Coronary artery (tissue), 2 donors: ENCODE data around the gene PRSS56.

Experiments
- DNase-seq: peaks from one replicate; pipeline ENCODE4 v3.0.0-alpha.2; 2017; ENCODE audit warnings: low spot score
- H3K27ac ChIP-seq, 2 donors: fragments of 200-600 bp; sonication (generic); one replicate each; pipeline ENCODE4 v1.5.1; 2016 to 2019
- H3K4me3 ChIP-seq: fragments of 200-600 bp; sonication (generic); 2 replicates; pipeline ENCODE4 v1.5.1; 2016; ENCODE audit warnings: mild to moderate bottlenecking, moderate library complexity
- TF ChIP-seq, protein P1 (sequence below): fragments of 200-600 bp; sonication (generic); IDR thresholded peaks from one replicate; pipeline ENCODE4 v1.5.1; 2019; ENCODE audit warnings: antibody characterized with exemption

Gene PRSS56

DNA sequence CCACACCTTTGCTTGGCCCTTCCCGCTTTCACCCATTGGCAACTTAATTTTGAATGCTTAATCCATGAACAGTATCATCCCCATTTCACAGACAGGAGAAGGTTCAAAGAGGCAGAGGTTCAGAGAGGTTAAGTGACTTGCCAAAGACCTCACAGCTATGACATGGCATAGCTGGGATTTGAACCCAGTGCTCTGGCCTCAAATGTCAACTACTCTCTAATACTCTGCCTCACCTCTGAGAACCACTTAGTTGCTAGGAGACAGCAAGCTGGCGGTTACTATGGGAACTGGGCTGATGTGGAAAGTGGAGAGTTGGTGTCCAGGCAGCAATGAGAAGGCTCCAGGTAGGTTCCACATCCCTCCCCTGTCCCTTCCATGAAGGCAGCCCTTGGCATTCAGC is 15.8 kb upstream of the PRSS56 start:
- no peak for DNase-seq
- Histone ChIP-seq H3K27ac (no peak overlapping the region), H3K4me3 (no peak overlapping the region)
- TF ChIP-seq, protein P1, sequence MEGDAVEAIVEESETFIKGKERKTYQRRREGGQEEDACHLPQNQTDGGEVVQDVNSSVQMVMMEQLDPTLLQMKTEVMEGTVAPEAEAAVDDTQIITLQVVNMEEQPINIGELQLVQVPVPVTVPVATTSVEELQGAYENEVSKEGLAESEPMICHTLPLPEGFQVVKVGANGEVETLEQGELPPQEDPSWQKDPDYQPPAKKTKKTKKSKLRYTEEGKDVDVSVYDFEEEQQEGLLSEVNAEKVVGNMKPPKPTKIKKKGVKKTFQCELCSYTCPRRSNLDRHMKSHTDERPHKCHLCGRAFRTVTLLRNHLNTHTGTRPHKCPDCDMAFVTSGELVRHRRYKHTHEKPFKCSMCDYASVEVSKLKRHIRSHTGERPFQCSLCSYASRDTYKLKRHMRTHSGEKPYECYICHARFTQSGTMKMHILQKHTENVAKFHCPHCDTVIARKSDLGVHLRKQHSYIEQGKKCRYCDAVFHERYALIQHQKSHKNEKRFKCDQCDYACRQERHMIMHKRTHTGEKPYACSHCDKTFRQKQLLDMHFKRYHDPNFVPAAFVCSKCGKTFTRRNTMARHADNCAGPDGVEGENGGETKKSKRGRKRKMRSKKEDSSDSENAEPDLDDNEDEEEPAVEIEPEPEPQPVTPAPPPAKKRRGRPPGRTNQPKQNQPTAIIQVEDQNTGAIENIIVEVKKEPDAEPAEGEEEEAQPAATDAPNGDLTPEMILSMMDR, result no peak

DNA sequence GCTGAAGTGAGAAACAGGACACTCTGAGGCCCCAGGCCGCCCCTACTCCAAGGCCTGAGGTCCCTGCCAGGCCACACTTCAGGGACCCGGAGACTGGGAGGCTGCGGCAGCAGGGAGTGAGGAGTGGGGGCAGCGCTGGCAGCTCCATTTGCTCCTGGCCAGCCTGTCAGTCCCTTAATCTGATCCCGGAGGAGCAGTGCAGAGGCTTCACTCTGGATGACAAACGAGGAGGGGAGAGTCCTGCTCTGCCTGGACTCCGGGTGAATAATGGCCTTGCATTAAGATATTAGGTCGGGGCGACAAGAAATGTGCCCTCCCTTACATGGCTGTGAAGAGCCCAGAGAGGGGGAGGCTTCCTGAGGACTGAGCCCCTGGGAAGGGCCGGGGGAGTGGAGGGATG is 14.3 kb upstream of the PRSS56 start:
- DNase-seq, result no peak
- no peak overlapping the region for H3K27ac ChIP-seq
- TF ChIP-seq, protein P1, result no peak
- H3K4me3 ChIP-seq, result no peak overlapping the region

DNA sequence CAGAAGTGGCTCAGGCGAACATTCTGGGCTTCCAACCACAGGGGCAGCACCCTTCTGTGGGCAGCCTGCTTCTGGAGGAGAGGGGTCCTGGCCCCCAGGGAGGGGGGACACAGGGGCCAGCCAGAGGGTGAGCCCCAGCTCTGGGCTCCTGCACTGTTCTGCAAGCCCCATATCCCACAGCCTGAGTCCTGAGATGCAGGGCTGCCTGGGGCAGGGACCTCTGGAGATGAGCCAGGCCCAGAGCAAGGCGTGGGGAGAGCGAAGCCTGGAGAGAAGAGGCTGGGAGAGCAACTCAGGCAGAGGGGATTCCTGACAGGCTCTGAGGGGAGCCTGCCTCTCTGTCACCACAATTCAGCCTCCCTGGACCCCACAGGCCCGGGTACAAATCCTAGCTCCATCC is 13.5 kb upstream of the PRSS56 start:
- DNase-seq, result no peak
- Histone ChIP-seq H3K4me3 (no peak overlapping the region), H3K27ac (no peak overlapping the region)
- TF ChIP-seq, protein P1, result no peak

DNA sequence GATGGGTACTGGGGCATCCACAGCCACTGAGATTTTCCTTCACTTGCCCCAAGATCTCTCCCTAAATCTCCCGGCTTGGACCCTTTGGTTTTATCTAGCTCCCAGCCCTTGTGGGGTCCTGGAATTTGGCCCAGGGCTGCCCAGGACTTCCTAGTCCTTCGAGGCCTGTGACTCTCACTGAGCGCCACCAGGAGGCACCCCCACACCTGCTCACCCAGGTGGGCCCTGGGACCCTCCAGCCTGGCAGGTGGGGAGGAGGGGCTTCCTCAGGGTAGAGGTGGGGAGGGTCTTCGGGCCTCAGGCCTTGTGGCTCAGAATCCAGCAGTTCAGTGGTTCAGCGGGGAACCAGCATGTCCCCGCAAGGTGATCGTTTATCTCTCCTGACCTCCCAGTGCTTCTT is 11.9 kb upstream of the PRSS56 start:
- DNase-seq, result no peak
- TF ChIP-seq, protein P1, result no peak
- Histone ChIP-seq H3K4me3 (no peak overlapping the region), H3K27ac (no peak overlapping the region)

DNA sequence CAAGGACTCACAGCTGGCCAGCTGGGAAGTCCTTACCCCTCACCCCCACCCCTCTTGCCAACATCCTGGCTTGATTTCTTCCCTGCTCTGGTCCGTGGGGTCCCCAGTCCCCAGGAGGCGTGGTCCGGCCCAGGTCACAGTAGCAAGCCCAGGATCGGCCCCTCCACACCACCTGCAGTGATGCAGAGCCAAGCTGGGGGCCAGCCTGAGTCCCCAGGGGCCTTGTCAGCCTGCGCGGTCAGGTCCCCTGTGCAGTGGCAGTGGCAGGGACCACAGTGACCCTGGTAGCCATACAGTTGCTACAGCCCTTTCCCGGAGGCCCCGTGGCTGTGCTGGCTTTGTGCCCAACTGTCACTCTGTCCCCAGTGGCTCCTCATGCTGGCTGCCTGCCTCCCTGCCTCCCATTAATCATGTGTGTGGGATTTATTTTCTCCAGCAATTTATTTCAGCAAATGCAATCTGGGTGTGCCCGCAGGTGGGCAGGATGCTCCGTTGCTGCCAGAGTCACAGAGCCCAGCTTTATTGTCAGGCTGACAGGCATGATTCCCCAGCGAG is 8.8 kb upstream of the PRSS56 start:
- Histone ChIP-seq H3K27ac (no peak overlapping the region), H3K4me3 (no peak overlapping the region)
- TF ChIP-seq, protein P1, result no peak
- no peak for DNase-seq

DNA sequence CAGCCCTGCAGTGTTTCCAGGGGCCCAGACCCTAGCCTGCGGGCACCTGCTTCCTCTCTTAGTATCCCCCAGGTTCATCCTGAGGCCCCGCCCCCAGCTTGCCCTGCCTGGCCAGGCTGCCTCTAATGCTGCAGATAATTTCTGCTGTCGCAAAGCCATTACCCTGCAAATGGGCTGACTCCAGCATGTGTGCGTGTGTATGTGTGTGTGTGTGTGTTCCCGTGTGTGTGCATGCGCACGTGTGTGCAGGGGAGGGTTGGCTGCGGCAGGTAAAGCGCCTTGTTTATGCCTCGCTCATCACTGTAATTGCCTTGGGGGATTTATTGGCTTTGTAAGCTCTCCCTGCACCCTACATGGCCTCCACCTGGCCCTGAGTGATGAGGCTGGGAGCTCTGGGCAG is 7.6 kb upstream of the PRSS56 start:
- TF ChIP-seq, protein P1, result no peak
- Histone ChIP-seq H3K27ac (no peak overlapping the region), H3K4me3 (no peak overlapping the region)
- DNase-seq, result no peak

DNA sequence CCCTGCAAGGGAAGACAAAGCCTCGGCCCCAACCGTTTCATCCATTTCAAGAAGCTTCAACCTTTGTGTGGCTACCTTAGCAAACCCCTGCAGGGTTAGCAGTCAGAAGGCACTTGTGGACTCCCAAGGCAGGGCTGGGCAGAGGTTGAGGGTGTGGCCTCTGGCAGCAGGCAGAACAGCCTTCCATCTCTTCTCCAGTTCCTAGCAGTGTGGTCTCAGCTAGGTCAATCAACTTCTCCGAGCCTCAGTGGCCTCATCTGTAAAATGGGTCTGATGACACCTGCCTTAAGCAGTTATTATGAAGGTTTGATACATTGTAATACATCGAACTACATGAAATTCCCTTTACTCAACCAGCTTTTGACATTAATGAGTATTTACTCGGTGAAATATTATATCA is 6.8 kb upstream of the PRSS56 start:
- TF ChIP-seq, protein P1, result no peak
- no peak for DNase-seq
- H3K27ac ChIP-seq, result no peak overlapping the region
- no peak overlapping the region for H3K4me3 ChIP-seq
